ENCODE measurements around the gene FETUB. TPM values are rescaled to one million over a fixed set of nuclear protein-coding genes. Genes with fewer than 3 reads are reported as not detected.

Gene FETUB
- total RNA-seq, 2 donors from 2014 or later = not detected

DNA sequence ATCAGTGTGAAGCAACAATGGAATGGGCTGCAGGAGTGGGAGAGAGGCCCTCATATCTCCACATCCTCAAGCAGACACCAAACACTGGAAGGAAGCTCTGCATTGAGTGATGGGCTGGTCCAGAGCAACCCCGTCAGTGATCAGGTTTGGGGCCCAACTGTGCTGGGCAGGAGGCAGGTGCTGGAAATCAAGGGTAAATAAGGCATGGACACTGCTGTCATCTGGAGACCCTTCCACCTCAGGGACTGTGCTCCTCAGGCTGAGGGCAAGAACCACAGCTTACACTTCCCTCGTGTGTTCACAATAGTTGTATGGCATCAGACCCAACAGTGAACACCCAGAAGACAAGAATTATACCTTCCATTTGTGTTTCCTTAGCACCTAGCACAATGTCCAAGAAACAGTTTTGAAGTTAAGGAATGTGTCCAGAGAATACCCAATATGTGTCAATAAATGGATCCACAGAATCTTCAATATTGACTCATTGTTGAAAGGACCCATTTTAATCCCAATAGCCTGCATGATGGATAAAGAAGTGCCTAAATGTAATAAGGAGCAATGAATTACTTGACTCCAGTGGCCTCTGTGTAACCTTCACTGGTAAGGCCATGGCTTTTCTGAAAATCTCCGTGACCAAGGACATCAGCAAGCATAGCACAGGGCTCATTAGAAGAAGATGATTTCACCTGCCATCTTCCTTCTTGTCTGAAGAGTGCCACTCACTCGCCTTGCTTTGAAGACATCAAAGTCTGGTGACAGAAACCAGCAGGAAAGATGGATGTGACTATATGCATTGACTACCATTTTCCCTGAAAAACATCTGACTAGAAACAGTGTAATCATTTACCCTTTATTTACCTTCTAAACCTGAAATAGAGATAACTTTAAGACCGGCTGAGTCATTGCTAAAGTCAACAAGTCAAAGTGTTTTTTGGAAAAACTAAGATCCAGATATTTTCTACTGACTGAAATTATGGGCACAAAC is 34.3 kb upstream of the FETUB start:
- no peak for DNase-seq (ENCODE audit: low spot score)
- no peak overlapping the region for H3K27ac ChIP-seq
- no peaks in the 10 kb centered on the region for H3K4me1 ChIP-seq (replicated peaks)
- TF ChIP-seq POLR2A (IDR thresholded peaks at IDR 0.05) (no peak), POLR2AphosphoS5 (IDR thresholded peaks at IDR 0.05) (no peak)
- H3K9me3 ChIP-seq = no peaks in the 10 kb centered on the region
- H3K36me3 ChIP-seq = no peaks in the 10 kb centered on the region
- intact Hi-C loops (cut with DNase I) = no loop called here
- 76% methylated on average over 5 of the region's 5 CpGs for WGBS
- no peak overlapping the region for H3K4me3 ChIP-seq
- H3K27me3 ChIP-seq (replicated peaks; ENCODE audit: insufficient read depth) = no peaks in the 10 kb centered on the region

- 94% methylated on average over 2 of the region's 2 CpGs for WGBS
- Histone ChIP-seq H3K4me3 (no peak overlapping the region), H3K36me3 (no peaks in the 10 kb centered on the region), H3K27me3 (replicated peaks; ENCODE audit: insufficient read depth) (no peaks in the 10 kb centered on the region), H3K9me3 (no peaks in the 10 kb centered on the region), H3K4me1 (replicated peaks) (no peaks in the 10 kb centered on the region), H3K27ac (no peak overlapping the region)
- no peak for TF ChIP-seq POLR2AphosphoS5 (IDR thresholded peaks at IDR 0.05)
- no peak for TF ChIP-seq POLR2A (IDR thresholded peaks at IDR 0.05)
- TF ChIP-seq, protein P1, sequence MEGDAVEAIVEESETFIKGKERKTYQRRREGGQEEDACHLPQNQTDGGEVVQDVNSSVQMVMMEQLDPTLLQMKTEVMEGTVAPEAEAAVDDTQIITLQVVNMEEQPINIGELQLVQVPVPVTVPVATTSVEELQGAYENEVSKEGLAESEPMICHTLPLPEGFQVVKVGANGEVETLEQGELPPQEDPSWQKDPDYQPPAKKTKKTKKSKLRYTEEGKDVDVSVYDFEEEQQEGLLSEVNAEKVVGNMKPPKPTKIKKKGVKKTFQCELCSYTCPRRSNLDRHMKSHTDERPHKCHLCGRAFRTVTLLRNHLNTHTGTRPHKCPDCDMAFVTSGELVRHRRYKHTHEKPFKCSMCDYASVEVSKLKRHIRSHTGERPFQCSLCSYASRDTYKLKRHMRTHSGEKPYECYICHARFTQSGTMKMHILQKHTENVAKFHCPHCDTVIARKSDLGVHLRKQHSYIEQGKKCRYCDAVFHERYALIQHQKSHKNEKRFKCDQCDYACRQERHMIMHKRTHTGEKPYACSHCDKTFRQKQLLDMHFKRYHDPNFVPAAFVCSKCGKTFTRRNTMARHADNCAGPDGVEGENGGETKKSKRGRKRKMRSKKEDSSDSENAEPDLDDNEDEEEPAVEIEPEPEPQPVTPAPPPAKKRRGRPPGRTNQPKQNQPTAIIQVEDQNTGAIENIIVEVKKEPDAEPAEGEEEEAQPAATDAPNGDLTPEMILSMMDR (IDR thresholded peaks at IDR 0.05) = no peak
- no peak for DNase-seq (ENCODE audit: low spot score)
- intact Hi-C loops (cut with DNase I) = no loop called here
These were observed 31.5 kb upstream of the FETUB start for GRCh38 chr3:186608624-186609215.

DNA sequence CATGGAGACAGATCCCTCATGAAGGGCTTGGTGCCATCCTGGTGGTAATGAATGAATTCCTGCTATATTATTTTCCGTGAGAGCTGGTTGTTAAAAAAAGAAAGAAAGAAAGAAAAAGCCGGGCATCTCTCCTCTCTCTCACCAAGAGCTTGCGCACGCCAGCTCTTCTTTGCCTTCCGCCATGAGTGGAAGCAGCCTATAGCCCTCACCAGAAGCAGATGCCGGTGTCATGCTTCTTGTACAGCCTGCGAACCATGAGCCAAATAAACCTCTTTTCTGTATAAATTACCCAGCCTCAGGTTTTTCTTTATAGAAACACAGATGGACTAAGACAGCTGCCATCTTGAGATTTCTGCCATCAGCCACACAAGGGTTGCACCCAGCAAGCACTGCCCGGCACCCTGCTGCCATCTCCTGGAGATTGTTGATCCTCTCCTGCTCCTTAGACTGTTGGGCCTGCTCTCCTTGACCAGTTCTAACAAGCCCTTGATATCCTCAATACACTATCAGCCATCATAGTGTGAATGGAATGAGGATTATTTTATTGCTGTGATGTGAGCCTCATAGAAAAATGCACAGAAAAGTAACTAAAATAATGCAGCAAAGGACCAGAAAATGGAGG is 30.8 kb upstream of the FETUB start:
- H3K27me3 ChIP-seq (replicated peaks; ENCODE audit: insufficient read depth) = no peaks in the 10 kb centered on the region
- no peak overlapping the region for H3K4me3 ChIP-seq
- intact Hi-C loops (cut with DNase I) = no loop called here
- no peak overlapping the region for H3K27ac ChIP-seq
- no peaks in the 10 kb centered on the region for H3K4me1 ChIP-seq (replicated peaks)
- no peaks in the 10 kb centered on the region for H3K9me3 ChIP-seq
- 91% methylated on average over 8 of the region's 8 CpGs for WGBS
- DNase-seq (ENCODE audit: low spot score) = no peak
- TF ChIP-seq POLR2A (IDR thresholded peaks at IDR 0.05) (no peak), POLR2AphosphoS5 (IDR thresholded peaks at IDR 0.05) (no peak)
- TF ChIP-seq, protein P1 (IDR thresholded peaks at IDR 0.05) = no peak
- no peaks in the 10 kb centered on the region for H3K36me3 ChIP-seq

DNA sequence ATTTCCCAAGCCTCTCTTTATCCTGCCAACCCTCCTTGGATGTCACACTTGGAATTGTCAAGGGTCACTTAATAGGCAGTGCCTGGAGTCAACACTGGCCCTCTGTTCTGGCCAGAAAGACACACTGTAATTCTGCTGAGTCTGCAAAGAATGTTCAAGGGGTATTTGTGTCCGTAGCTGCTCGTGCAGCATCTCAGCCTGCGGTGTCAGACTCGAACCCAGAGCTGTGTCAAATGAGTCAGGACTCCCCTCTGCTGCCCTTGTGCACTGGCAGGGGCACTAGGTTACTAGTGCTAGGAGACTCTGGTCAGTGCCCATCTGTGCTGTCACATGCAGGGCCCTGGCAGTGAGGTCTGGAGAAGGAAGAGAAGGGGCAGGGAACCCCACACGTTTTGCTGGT is 28.1 kb upstream of the FETUB start:
- Histone ChIP-seq H3K36me3 (no peaks in the 10 kb centered on the region), H3K4me1 (replicated peaks) (no peaks in the 10 kb centered on the region), H3K4me3 (no peak overlapping the region), H3K27me3 (replicated peaks; ENCODE audit: insufficient read depth) (no peaks in the 10 kb centered on the region), H3K27ac (no peak overlapping the region), H3K9me3 (no peaks in the 10 kb centered on the region)
- WGBS = 82% methylated on average over 5 of the region's 5 CpGs
- TF ChIP-seq, protein P1 (IDR thresholded peaks at IDR 0.05) = no peak
- no peak for TF ChIP-seq POLR2AphosphoS5 (IDR thresholded peaks at IDR 0.05)
- no peak for TF ChIP-seq POLR2A (IDR thresholded peaks at IDR 0.05)
- intact Hi-C loops (cut with DNase I) = loop anchor here (10.0 kb wide), 1 partner anchor 553 kb away; no protein-coding TSS in a partner anchor
- no peak for DNase-seq (ENCODE audit: low spot score)
